ENCODE measurements around the gene HNRNPM. TPM values are rescaled to one million over a fixed set of nuclear protein-coding genes. Genes with fewer than 3 reads are reported as not detected.
A peak's percentile ranks its signal among the peaks of the same experiment; 100 is the strongest.
"Not testable (repeated sequence)": the region's sequence is repeated elsewhere in the genome, so short reads cannot be mapped to it uniquely, and the experiment has no call there.

The HNRNPM gene
- total RNA-seq, 2 donors from 2014 or later: 168 to 183 TPM

- peaks cover 21% of the 10 kb centered on the region for H3K4me1 Mint-ChIP-seq (ENCODE audit: low read depth)
- H3K27me3 Mint-ChIP-seq (ENCODE audit: low read depth): no peaks in the 10 kb centered on the region
- H3K9me3 Mint-ChIP-seq: no peaks in the 10 kb centered on the region
- DNase-seq: no peak
- no peak for ATAC-seq (replicated peaks in 1 of 2)
- H3K36me3 Mint-ChIP-seq (ENCODE audit: insufficient read depth in 2 of 2): no peaks in the 10 kb centered on the region
- no peak overlapping the region for H3K27ac Mint-ChIP-seq
- no peak overlapping the region for H3K4me3 Mint-ChIP-seq
These were observed 58.7 kb downstream of the HNRNPM start for GRCh38 chr19:8503510-8503909.

DNA sequence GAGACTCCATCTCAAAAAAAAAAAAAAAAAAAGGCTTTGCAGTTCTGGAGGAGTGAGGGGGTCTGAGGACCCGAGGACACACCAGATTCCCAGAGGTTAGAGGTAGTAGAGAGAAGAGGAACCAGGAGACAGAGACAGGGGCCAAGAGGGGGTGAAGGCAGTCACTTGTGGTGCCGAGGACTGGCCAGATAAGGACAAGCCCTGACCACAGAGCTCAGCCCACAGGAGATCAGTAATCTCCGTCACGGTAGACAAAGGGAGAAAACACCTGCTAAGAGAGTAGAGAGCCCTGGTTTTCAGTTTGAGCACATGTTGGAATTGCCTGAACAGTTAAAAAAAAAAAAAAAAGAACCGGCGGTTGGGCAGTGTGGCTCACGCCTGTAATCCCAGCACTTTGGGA is 59.4 kb downstream of the HNRNPM start:
- no peaks in the 10 kb centered on the region for H3K27me3 Mint-ChIP-seq (ENCODE audit: low read depth)
- ATAC-seq (replicated peaks in 1 of 2): no peak
- peak overlapping the region; percentile 9 to 50 for H3K4me3 Mint-ChIP-seq
- peaks cover 21% of the 10 kb centered on the region for H3K4me1 Mint-ChIP-seq (ENCODE audit: low read depth)
- H3K36me3 Mint-ChIP-seq (ENCODE audit: insufficient read depth in 2 of 2): no peaks in the 10 kb centered on the region
- DNase-seq: no peak
- no peaks in the 10 kb centered on the region for H3K9me3 Mint-ChIP-seq
- no peak overlapping the region for H3K27ac Mint-ChIP-seq

DNA sequence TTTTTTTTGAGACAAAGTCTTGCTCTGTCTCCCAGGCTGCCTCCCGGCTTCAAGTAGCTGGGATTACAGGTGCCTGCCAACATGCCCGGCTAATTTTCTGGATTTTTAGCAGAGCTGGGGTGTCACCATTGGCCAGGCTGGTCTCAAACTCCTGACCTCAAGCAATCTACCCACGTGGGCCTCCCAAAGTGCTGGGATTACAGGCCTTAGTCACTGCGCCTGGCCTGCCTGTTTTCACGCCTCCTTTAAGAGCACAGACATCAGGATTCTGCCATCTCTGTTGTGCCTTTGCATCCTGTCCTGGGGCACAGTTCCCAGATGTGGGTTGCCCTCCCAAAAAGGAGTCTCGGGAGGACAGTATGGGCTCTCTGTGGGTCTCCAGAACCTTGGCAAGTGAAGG is 60.1 kb downstream of the HNRNPM start:
- no peak for DNase-seq
- Mint-ChIP-seq H3K4me3 (peak overlapping the region; percentile 66 to 67), H3K4me1 (ENCODE audit: low read depth) (peaks cover 21% of the 10 kb centered on the region), H3K9me3 (no peaks in the 10 kb centered on the region), H3K27me3 (ENCODE audit: low read depth) (no peaks in the 10 kb centered on the region), H3K27ac (no peak overlapping the region), H3K36me3 (ENCODE audit: insufficient read depth in 2 of 2) (no peaks in the 10 kb centered on the region)
- ATAC-seq (replicated peaks in 1 of 2): no peak

DNA sequence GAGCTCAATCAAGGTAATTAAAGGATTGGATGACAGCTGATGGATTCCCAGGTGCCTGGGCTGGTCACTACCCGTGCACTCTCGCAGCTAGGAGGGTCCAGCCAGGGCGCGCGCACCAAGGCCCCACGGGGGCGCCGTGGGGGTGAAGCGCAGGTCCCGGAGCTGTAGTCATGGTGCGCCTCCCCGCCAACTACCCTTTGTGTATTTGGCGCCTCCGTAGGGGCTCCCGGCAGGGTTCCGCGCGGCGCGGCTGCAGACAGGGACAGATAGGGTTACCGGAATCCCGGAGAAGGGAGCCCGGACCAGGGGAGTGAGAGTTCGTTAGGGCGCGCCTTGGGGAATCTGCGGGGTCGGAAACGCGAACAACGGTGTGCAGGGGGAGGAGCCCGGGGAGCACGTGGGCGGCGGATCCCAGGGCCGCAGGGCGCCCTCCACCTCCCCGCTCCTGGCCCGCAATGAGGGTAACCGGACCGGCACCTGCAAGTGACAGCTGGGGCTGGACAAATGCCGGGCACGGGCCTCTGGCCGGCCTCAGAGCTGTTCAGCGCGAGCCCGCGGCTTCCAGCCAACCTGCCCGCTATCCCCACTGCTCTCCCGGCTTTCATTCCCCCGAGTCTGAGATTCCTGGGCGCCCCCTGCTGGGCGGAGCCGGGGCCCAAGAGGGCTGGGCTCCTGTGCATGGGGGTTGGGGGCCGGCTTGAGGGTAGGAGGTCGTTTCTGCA is 61.1 kb downstream of the HNRNPM start:
- no peaks in the 10 kb centered on the region for H3K36me3 Mint-ChIP-seq (ENCODE audit: insufficient read depth in 2 of 2)
- H3K4me1 Mint-ChIP-seq (ENCODE audit: low read depth): peaks cover 13% of the 10 kb centered on the region
- DNase-seq (peak; percentile 71 to 82), ATAC-seq (replicated peaks in 1 of 2) (peak; percentile 78 to 81)
- H3K9me3 Mint-ChIP-seq: no peaks in the 10 kb centered on the region
- peak overlapping the region; percentile 93 for H3K4me3 Mint-ChIP-seq
- no peaks in the 10 kb centered on the region for H3K27me3 Mint-ChIP-seq (ENCODE audit: low read depth)
- peak overlapping the region; percentile 17 for H3K27ac Mint-ChIP-seq

- Mint-ChIP-seq H3K27me3 (ENCODE audit: low read depth) (no peaks in the 10 kb centered on the region), H3K27ac (no peak overlapping the region), H3K4me3 (peak overlapping the region; percentile 93), H3K4me1 (ENCODE audit: low read depth) (peaks cover 13% of the 10 kb centered on the region), H3K36me3 (ENCODE audit: insufficient read depth in 2 of 2) (no peaks in the 10 kb centered on the region), H3K9me3 (no peaks in the 10 kb centered on the region)
- DNase-seq: no peak
- ATAC-seq (replicated peaks in 1 of 2): peak in 1 of 2 donors; percentile 3
These were observed 61.7 kb downstream of the HNRNPM start for GRCh38 chr19:8506402-8506957.

GRCh38 chr19:8510589-8511115 is 65.9 kb downstream of the HNRNPM start:
- Mint-ChIP-seq H3K27ac (no peak overlapping the region), H3K27me3 (ENCODE audit: low read depth) (no peaks in the 10 kb centered on the region)

DNA sequence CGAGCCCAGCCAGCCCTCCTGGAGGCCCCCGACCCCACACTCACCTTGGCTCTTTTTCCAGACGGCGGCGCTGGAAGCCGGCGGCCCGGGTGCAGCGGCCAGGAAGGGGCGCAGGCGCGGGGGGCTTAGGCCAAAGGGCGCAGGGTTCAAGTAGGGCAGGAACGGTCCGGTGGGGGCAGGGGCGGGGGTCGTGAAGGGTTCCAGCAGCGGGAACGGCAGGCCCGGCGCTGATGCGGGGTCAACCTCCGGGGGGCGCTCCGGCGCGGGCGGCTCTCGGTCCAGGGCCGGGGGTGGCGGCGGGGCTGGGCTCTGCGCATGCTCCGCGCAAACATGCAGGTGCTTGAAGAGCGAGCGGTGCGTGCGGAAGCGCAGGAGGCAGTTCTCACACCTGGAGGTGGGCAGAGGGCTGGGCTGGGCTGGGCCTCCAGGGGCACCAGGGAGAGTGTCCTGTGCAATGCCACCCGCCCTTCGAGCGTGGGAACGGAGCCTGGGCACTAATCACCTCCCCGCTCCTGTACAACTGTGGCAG is 66.9 kb downstream of the HNRNPM start:
- Mint-ChIP-seq H3K36me3 (ENCODE audit: insufficient read depth in 2 of 2) (peaks cover 0 to 2% of the 10 kb centered on the region in 2 donors), H3K27me3 (ENCODE audit: low read depth) (no peaks in the 10 kb centered on the region), H3K4me3 (no peak overlapping the region), H3K9me3 (no peaks in the 10 kb centered on the region), H3K4me1 (ENCODE audit: low read depth) (peaks cover 42% of the 10 kb centered on the region), H3K27ac (no peak overlapping the region)
- no peak for ATAC-seq (replicated peaks in 1 of 2)
- DNase-seq: no peak

More at GRCh38 chr19:8510589-8511115, 65.9 kb downstream of the HNRNPM start:
- peaks cover 0 to 2% of the 10 kb centered on the region in 2 donors for H3K36me3 Mint-ChIP-seq (ENCODE audit: insufficient read depth in 2 of 2)
- DNase-seq: no peak
- peaks cover 41% of the 10 kb centered on the region for H3K4me1 Mint-ChIP-seq (ENCODE audit: low read depth)
- no peak for ATAC-seq (replicated peaks in 1 of 2)
- no peaks in the 10 kb centered on the region for H3K9me3 Mint-ChIP-seq
- H3K4me3 Mint-ChIP-seq: no peak overlapping the region

DNA sequence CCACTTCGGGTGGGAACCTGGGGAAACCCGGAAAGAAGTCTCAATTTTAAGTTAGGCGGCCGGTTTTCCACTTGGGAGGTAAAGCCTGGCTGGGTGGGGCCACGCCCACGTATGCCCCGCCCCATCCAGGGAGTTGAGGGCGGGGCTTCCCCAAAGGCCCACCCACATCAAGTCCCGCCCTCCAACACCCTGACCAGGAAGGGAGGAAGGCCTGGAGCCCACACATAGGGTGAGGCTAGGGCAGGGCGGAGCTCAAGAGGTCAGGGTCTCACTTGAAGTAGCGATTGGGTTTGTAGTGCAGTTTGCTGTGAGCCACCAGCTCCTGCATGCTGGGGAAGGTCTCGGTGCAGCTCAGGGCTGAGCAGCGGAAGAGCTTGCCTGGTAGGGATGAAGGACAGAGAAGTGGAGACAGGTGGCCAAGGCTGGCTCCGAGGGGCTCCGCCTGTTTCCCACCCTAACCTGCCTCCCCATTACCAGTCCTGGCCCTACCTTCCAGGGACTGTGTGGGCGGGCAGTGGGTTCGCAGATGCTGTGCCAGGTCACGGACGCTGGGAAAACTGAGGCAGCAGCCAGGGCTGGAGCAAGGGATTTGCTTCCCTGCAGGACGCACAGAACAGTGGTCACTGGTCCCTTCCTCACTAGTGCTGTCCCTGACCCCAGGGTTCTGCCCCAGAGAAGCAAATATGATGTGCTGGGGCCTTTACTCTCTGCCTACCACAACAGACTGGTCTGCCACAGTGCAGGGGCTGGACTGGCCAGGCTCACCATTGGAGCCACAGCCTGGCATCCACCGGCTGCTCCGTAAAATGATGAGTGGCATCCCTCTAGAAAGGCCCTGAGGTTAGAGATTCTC is 67.6 kb downstream of the HNRNPM start:
- no peaks in the 10 kb centered on the region for H3K9me3 Mint-ChIP-seq
- H3K27me3 Mint-ChIP-seq (ENCODE audit: low read depth): no peaks in the 10 kb centered on the region
- H3K27ac Mint-ChIP-seq: no peak overlapping the region
- H3K4me1 Mint-ChIP-seq (ENCODE audit: low read depth): peaks cover 49% of the 10 kb centered on the region
- DNase-seq (peak; percentile 43), ATAC-seq (replicated peaks in 1 of 2) (no peak)
- H3K36me3 Mint-ChIP-seq (ENCODE audit: insufficient read depth in 2 of 2): peaks cover 0 to 2% of the 10 kb centered on the region in 2 donors
- peak overlapping the region; percentile 61 to 86 for H3K4me3 Mint-ChIP-seq

- no peak for ATAC-seq (replicated peaks in 1 of 2)
- H3K4me1 Mint-ChIP-seq (ENCODE audit: low read depth): peaks cover 57% of the 10 kb centered on the region
- H3K27me3 Mint-ChIP-seq (ENCODE audit: low read depth): no peaks in the 10 kb centered on the region
- H3K9me3 Mint-ChIP-seq: no peaks in the 10 kb centered on the region
- peaks cover 0 to 2% of the 10 kb centered on the region in 2 donors for H3K36me3 Mint-ChIP-seq (ENCODE audit: insufficient read depth in 2 of 2)
- DNase-seq: no peak
- H3K27ac Mint-ChIP-seq: peak overlapping the region; percentile 97
- peak overlapping the region; percentile 86 to 98 for H3K4me3 Mint-ChIP-seq
These were observed 68.4 kb downstream of the HNRNPM start for GRCh38 chr19:8513036-8513686.

- H3K36me3 Mint-ChIP-seq (ENCODE audit: insufficient read depth in 2 of 2): peaks cover 0 to 2% of the 10 kb centered on the region in 2 donors
- DNase-seq (peak; percentile 97 to 99), ATAC-seq (replicated peaks in 1 of 2) (peak; percentile 89 to 90)
- peak within 1 kb of the TSS; percentile 86 to 98 for H3K4me3 Mint-ChIP-seq
- no peaks in the 10 kb centered on the region for H3K9me3 Mint-ChIP-seq
- H3K27me3 Mint-ChIP-seq (ENCODE audit: low read depth): no peaks in the 10 kb centered on the region
- peaks cover 64% of the 10 kb centered on the region for H3K4me1 Mint-ChIP-seq (ENCODE audit: low read depth)
- peak within 1 kb of the TSS; percentile 97 for H3K27ac Mint-ChIP-seq
These were observed 69.1 kb downstream of the HNRNPM start, which contains the start of gene ZNF414 for GRCh38 chr19:8513687-8514504. ZNF414 (minus strand) TSS chr19:8514167; CDS start chr19:8514046, 121 bp downstream.

- peak overlapping the region; percentile 86 to 98 for H3K4me3 Mint-ChIP-seq
- H3K9me3 Mint-ChIP-seq; H3K27me3 Mint-ChIP-seq (ENCODE audit: low read depth); H3K36me3 Mint-ChIP-seq (ENCODE audit: insufficient read depth in 2 of 2); ATAC-seq (replicated peaks in 1 of 2); DNase-seq: not testable (repeated sequence)
- peak overlapping the region; percentile 97 for H3K27ac Mint-ChIP-seq
- H3K4me1 Mint-ChIP-seq (ENCODE audit: low read depth): peaks cover 64% of the 10 kb centered on the region
These were observed 69.8 kb downstream of the HNRNPM start for GRCh38 chr19:8514505-8515009.
